HepG2 (cell line): ENCODE measurements around the gene GNL2. TPM values are rescaled to one million over a fixed set of nuclear protein-coding genes. Genes with fewer than 3 reads are reported as not detected.
A peak's percentile ranks its signal among the peaks of the same experiment; 100 is the strongest.

Source experiments
- CAMTA2 ChIP-seq: sonication (generic); formaldehyde crosslinking; IDR thresholded peaks from 2 replicates; pipeline ENCODE4 v1.4.0; 2020; ENCODE audit warnings: mild to moderate bottlenecking, missing genetic modification reagents, borderline replicate concordance
- HNRNPL ChIP-seq: fragments of 200-400 bp; formaldehyde crosslinking; IDR thresholded peaks from 2 replicates; pipeline ENCODE4 v1.6.1; 2017; ENCODE audit warnings: mild to moderate bottlenecking, low read depth, low read length
- MXD4 ChIP-seq: IDR thresholded peaks from 2 replicates; pipeline ENCODE4 v1.6.1; 2016; ENCODE audit warnings: mild to moderate bottlenecking, missing biosample characterization, missing genetic modification reagents
- NFIB ChIP-seq: sonication (generic); formaldehyde crosslinking; IDR thresholded peaks from 2 replicates; pipeline ENCODE4 v1.9.0; 2021; ENCODE audit warnings: missing genetic modification reagents, mild to moderate bottlenecking, borderline replicate concordance
- ZNF350 ChIP-seq: sonication (generic); formaldehyde crosslinking; IDR thresholded peaks from 2 replicates; pipeline ENCODE4 v1.4.0; 2020; ENCODE audit warnings: mild to moderate bottlenecking, low read depth, missing genetic modification reagents, borderline replicate concordance
- polyA plus RNA-seq, 8 experiments: library from polyadenylated mRNA; depleted of rRNA in 3 of 8; stranded (reverse) in 7 of 8; unstranded in 1 of 8; fragments of >200 nt; fragmentation: Illumina TruSeq in 4 of 8; extraction: Trizol in 4 of 8; gene quantifications; 2 replicates each; pipeline versions ENCODE4 v1.2.1 to v1.2.3, GENCODE V29; 2011 to 2016; ENCODE audit warnings: low read depth in 4 of 8, missing spikeins in 1 of 8, mixed read lengths in 1 of 8; ENCODE audit not compliant: insufficient read depth in 1 of 8
- total RNA-seq, 5 experiments: library from RNA; depleted of rRNA; stranded (reverse); fragments of >200 nt; fragmentation: Illumina TruSeq; extraction: Trizol; gene quantifications; 2 replicates each; pipeline ENCODE4 v1.2.3, GENCODE V29; 2016; ENCODE audit warnings: low read depth in 1 of 5
- TF ChIP-seq, protein P1 (sequence below): sonication (generic); formaldehyde crosslinking; IDR thresholded peaks from 2 replicates; pipeline ENCODE4 v1.4.0; 2020; ENCODE audit warnings: missing genetic modification reagents

The GNL2 gene
- total and polyA plus RNA-seq, 2 of the 13 experiments (the other 11 are each of a cell fraction or from before 2014, with no cell fraction given) = 32.1 to 72.1 TPM

GRCh38 chr1:37553927-37554808 lies 41.6 kb downstream of the GNL2 start, which contains the start of gene SNIP1 (continued):
- peak; percentile 48; the same call in 1 of the 2 replicates for TF ChIP-seq ZNF350 (CRISPR knock-in tag)
- TF ChIP-seq, protein P1, sequence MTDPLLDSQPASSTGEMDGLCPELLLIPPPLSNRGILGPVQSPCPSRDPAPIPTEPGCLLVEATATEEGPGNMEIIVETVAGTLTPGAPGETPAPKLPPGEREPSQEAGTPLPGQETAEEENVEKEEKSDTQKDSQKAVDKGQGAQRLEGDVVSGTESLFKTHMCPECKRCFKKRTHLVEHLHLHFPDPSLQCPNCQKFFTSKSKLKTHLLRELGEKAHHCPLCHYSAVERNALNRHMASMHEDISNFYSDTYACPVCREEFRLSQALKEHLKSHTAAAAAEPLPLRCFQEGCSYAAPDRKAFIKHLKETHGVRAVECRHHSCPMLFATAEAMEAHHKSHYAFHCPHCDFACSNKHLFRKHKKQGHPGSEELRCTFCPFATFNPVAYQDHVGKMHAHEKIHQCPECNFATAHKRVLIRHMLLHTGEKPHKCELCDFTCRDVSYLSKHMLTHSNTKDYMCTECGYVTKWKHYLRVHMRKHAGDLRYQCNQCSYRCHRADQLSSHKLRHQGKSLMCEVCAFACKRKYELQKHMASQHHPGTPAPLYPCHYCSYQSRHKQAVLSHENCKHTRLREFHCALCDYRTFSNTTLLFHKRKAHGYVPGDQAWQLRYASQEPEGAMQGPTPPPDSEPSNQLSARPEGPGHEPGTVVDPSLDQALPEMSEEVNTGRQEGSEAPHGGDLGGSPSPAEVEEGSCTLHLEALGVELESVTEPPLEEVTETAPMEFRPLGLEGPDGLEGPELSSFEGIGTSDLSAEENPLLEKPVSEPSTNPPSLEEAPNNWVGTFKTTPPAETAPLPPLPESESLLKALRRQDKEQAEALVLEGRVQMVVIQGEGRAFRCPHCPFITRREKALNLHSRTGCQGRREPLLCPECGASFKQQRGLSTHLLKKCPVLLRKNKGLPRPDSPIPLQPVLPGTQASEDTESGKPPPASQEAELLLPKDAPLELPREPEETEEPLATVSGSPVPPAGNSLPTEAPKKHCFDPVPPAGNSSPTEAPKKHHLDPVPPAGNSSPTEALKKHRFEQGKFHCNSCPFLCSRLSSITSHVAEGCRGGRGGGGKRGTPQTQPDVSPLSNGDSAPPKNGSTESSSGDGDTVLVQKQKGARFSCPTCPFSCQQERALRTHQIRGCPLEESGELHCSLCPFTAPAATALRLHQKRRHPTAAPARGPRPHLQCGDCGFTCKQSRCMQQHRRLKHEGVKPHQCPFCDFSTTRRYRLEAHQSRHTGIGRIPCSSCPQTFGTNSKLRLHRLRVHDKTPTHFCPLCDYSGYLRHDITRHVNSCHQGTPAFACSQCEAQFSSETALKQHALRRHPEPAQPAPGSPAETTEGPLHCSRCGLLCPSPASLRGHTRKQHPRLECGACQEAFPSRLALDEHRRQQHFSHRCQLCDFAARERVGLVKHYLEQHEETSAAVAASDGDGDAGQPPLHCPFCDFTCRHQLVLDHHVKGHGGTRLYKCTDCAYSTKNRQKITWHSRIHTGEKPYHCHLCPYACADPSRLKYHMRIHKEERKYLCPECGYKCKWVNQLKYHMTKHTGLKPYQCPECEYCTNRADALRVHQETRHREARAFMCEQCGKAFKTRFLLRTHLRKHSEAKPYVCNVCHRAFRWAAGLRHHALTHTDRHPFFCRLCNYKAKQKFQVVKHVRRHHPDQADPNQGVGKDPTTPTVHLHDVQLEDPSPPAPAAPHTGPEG (CRISPR knock-in tag) = 0 out of 2 replicates have a peak, but pooled peaks have one; percentile 33
- no peak for TF ChIP-seq NFIB (CRISPR knock-in tag)
- TF ChIP-seq MXD4 = peak; percentile 59; the same call in 1 of the 2 replicates
- TF ChIP-seq CAMTA2 (CRISPR knock-in tag) = 0 out of 2 replicates have a peak, but pooled peaks have one; percentile 31
- TF ChIP-seq HNRNPL = no peak
